Natural killer cell (primary cell): ENCODE results near the gene GEMIN4. TPM values are rescaled to one million over a fixed set of nuclear protein-coding genes. Genes with fewer than 3 reads are reported as not detected.

Experiments used
- ATAC-seq, 3 donors: fragments of 150-1000 bp in 2 of 3; fragments of 200-7000 bp in 1 of 3; cut with Tn5 transposase; 1 replicate in 1 of 3; 2 replicates in 2 of 3; pipeline ENCODE4 v1.10.0; 2021; ENCODE audit warnings: mild to moderate bottlenecking in 2 of 3, moderate library complexity in 2 of 3
- DNase-seq, 2 donors: peaks; one replicate each; pipeline versions ENCODE4 v3.0.0 to v3.0.0-alpha.2; 2013 to 2021; ENCODE audit warnings: mixed read lengths in 1 of 2
- H3K27ac ChIP-seq: one replicate; pipeline ENCODE4 v1.5.1; 2013; ENCODE audit warnings: mild to moderate bottlenecking, low read length
- H3K27me3 ChIP-seq: one replicate; pipeline ENCODE4 v1.6.1; 2013; ENCODE audit warnings: low read length; ENCODE audit not compliant: control insufficient read depth, insufficient read depth
- H3K36me3 ChIP-seq: one replicate; pipeline ENCODE4 v1.6.1; 2013; ENCODE audit warnings: low read length; ENCODE audit not compliant: control insufficient read depth, insufficient read depth
- H3K4me1 ChIP-seq: one replicate; pipeline ENCODE4 v1.6.1; 2013; ENCODE audit warnings: low read length; ENCODE audit not compliant: control insufficient read depth, insufficient read depth
- H3K4me3 ChIP-seq: one replicate; pipeline ENCODE4 v1.5.1; 2013; ENCODE audit warnings: low read length
- H3K9me3 ChIP-seq: one replicate; pipeline ENCODE4 v1.6.1; 2013; ENCODE audit warnings: low read length; ENCODE audit not compliant: control insufficient read depth, insufficient read depth
- H3K27ac Mint-ChIP-seq, 2 donors: one replicate each; pipeline ENCODE4 v1.8.0; 2022; ENCODE audit warnings: mild to moderate bottlenecking in 2 of 2, mixed read lengths in 2 of 2, moderate library complexity in 1 of 2
- H3K27me3 Mint-ChIP-seq, 2 donors: one replicate each; pipeline ENCODE4 v1.8.0; 2022; ENCODE audit warnings: low read depth in 2 of 2, mixed read lengths in 2 of 2
- H3K36me3 Mint-ChIP-seq: one replicate; pipeline ENCODE4 v1.8.0; 2022; ENCODE audit warnings: mixed read lengths
- H3K4me1 Mint-ChIP-seq, 2 donors: one replicate each; pipeline ENCODE4 v1.8.0; 2022; ENCODE audit warnings: mixed read lengths in 2 of 2
- H3K4me3 Mint-ChIP-seq: one replicate; pipeline ENCODE4 v1.8.0; 2022; ENCODE audit warnings: mild to moderate bottlenecking, moderate library complexity, mixed read lengths
- H3K9me3 Mint-ChIP-seq, 2 donors: one replicate each; pipeline ENCODE4 v1.8.0; 2022; ENCODE audit warnings: mixed read lengths in 2 of 2
- WGBS: methylation state at CpG from one replicate; pipeline ENCODE4 v1.1.7; 2013; ENCODE audit warnings: missing lambda C conversion rate; ENCODE audit not compliant: insufficient coverage; 5-methylcytosine and 5-hydroxymethylcytosine counted together
- intact Hi-C: fragments of 100-400 bp; cut with micrococcal nuclease; formaldehyde crosslinking; loops from one replicate; pipeline ENCODE4 v1.14.2; 2022
- total RNA-seq, 4 donors: library from RNA; stranded (reverse); fragments of 120-200 nt in 1 of 4; gene quantifications; one replicate each; pipeline versions ENCODE4 v1.2.3 to v1.2.4, GENCODE V29; 2013 to 2022
- TF ChIP-seq, protein P1 (sequence below): fragments of 200-600 bp; IDR thresholded peaks from one replicate; pipeline ENCODE4 v1.8.0; 2022; ENCODE audit warnings: antibody characterized with exemption

The GEMIN4 gene
- total RNA-seq, 3 donors from 2014 or later (not counting 1 experiment from before 2014, with no cell fraction given) = 13.7 to 17.1 (median 13.7) TPM

DNA sequence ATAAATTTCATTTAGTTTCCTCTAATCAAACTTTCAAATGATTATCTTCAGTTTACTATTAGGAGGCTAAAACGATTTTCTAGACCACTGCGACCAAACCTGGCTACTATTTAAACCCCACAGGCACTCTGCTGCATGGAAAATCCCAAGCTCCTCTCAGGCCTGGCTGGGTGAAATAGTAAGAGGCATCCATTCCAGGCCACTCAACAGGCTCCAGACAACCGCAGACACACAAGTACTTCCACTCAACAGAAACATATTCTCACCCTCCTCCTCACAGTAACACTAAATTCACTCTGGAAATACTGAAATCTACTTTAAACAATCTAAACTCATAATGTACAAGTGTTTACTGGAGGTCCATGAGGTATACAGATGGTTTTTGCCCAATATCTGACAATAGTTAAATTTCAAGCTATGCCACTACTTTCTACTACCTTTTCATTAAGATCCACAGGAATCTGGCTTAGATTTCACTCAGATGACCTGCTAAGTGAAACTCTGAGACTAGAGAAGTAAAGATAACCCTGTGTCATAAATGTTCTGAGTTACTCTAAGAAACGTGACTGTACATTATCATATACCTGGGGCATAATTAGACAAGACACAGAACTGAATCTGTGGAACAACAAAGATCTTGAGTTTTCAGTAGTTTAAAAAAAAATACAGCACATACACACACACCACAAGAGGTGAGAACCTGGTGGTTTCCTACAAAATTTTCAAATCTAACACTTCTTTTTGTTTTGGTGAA, 47.8 kb downstream of the GEMIN4 start:
- Histone ChIP-seq H3K27me3 (no peaks in the 10 kb centered on the region), H3K9me3 (no peaks in the 10 kb centered on the region), H3K27ac (no peak overlapping the region), H3K4me1 (no peaks in the 10 kb centered on the region), H3K4me3 (no peak overlapping the region), H3K36me3 (peaks cover 15% of the 10 kb centered on the region)
- Mint-ChIP-seq H3K36me3 (peaks cover 5% of the 10 kb centered on the region), H3K27ac (peak overlapping the region in 1 of 2 donors; percentile 27), H3K4me3 (no peak overlapping the region), H3K9me3 (no peaks in the 10 kb centered on the region), H3K27me3 (no peaks in the 10 kb centered on the region), H3K4me1 (peaks cover 13 to 17% of the 10 kb centered on the region in 2 donors)
- ATAC-seq (no peak), DNase-seq (no peak)
- WGBS = 88% methylated on average over 4 of the region's 4 CpGs
- TF ChIP-seq, protein P1, sequence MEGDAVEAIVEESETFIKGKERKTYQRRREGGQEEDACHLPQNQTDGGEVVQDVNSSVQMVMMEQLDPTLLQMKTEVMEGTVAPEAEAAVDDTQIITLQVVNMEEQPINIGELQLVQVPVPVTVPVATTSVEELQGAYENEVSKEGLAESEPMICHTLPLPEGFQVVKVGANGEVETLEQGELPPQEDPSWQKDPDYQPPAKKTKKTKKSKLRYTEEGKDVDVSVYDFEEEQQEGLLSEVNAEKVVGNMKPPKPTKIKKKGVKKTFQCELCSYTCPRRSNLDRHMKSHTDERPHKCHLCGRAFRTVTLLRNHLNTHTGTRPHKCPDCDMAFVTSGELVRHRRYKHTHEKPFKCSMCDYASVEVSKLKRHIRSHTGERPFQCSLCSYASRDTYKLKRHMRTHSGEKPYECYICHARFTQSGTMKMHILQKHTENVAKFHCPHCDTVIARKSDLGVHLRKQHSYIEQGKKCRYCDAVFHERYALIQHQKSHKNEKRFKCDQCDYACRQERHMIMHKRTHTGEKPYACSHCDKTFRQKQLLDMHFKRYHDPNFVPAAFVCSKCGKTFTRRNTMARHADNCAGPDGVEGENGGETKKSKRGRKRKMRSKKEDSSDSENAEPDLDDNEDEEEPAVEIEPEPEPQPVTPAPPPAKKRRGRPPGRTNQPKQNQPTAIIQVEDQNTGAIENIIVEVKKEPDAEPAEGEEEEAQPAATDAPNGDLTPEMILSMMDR = no peak
- intact Hi-C loops = loop anchor here (5.0 kb wide), 1 partner anchor 562 kb away; a partner anchor contains a TSS

DNA sequence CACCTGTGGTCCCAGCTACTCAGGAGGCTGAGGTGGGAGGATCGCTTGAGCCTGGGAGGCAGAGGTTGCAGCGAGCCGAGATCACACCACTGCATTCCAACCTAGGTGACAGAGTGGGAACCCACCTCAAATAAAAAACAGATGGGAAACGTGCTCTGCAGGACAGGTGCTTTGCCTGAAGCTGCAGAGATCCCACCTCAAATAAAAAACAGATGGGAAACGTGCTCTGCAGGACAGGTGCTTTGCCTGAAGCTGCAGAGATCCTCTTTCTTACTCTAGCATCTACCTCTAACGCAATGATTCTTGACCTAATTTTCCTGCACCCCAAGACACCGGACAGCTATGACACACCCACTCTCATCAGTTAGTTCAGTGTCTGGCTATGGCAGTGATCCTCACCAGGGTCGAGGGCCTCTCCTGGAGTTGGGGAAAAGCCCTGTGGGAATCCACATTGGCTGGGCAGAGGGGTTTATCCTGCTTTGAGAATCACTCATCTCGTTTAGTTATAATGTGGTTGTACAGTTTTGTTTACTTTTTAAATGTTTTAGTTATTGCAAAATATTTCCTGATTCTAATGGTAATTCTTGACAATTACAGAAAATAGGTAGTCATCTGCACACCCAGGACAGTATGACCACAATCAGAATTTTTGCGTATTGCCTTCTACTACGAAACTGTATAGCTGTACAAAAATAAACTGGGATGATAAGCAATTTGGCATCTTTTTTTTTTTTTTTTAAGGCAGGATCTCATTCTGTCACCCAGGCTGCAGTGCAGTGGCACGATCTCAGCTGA, 48.8 kb downstream of the GEMIN4 start:
- 94% methylated on average over 12 of the region's 12 CpGs for WGBS
- Histone ChIP-seq H3K4me1 (no peaks in the 10 kb centered on the region), H3K9me3 (no peaks in the 10 kb centered on the region), H3K27me3 (no peaks in the 10 kb centered on the region), H3K36me3 (peaks cover 9% of the 10 kb centered on the region), H3K27ac (no peak overlapping the region), H3K4me3 (no peak overlapping the region)
- Mint-ChIP-seq H3K4me1 (peaks cover 13% of the 10 kb centered on the region in 2 donors), H3K36me3 (no peaks in the 10 kb centered on the region), H3K27ac (no peak overlapping the region), H3K4me3 (no peak overlapping the region), H3K9me3 (no peaks in the 10 kb centered on the region), H3K27me3 (no peaks in the 10 kb centered on the region)
- ATAC-seq (no peak), DNase-seq (no peak)
- TF ChIP-seq, protein P1 = no peak
- intact Hi-C loops = loop anchor here (5.0 kb wide), 1 partner anchor 561 kb away; a partner anchor contains a TSS

DNA sequence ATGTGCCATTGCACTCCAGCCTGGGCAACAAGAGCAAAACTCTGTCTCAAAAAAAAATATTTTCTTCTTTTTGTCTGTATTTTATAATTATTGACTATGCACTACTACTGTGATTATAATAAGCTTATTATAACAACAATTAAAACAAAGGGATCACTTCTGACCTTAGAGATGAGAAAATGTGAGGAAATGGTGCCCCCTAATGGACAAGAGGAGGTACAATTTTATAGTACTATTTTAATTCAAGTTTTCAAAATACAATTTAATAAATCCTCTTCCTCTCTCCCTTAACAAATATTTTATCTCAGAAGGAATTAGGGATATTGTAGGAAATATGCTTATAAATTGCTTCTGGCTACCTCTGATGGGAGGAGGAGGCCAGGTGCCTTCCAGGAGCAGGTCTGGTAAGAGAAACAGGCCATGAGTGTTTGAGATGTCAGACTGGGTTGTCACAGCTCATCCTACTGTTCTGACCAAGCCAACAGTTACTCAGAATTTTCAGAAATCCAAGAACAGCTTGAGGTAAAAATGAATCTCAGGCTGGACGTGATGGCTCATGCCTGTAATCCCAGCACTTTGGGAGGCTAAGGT, 51.5 kb downstream of the GEMIN4 start:
- ATAC-seq = peak; percentile 61 to 78 (median 73)
- DNase-seq = peak in 1 of 2 donors; percentile 76

More for the DNA sequence above, 51.5 kb downstream of the GEMIN4 start:
- WGBS = 71% methylated on average over 1 of the region's 1 CpG
- Mint-ChIP-seq H3K4me3 (no peak overlapping the region), H3K27ac (no peak overlapping the region), H3K9me3 (no peaks in the 10 kb centered on the region), H3K36me3 (peaks cover 9% of the 10 kb centered on the region), H3K27me3 (no peaks in the 10 kb centered on the region), H3K4me1 (peaks cover 13% of the 10 kb centered on the region in 2 donors)
- H3K27me3 ChIP-seq = no peaks in the 10 kb centered on the region
- no peak overlapping the region for H3K4me3 ChIP-seq
- TF ChIP-seq, protein P1 = peak; percentile 86
- H3K9me3 ChIP-seq = no peaks in the 10 kb centered on the region
- no peak overlapping the region for H3K27ac ChIP-seq
- intact Hi-C loops = loop anchor here (1.0 to 5.0 kb wide), 2 partner anchors 288 to 558 kb away; a partner anchor contains a TSS
- H3K4me1 ChIP-seq = no peaks in the 10 kb centered on the region
- H3K36me3 ChIP-seq = peaks cover 23% of the 10 kb centered on the region
